NOMO-1 treated with DMSO at 0.1 percent for 48 hours (cell line): ENCODE results near the gene IGSF9.

ENCODE experiments used
- DNase-seq: peaks from one replicate; lab custom pipeline; 2025; ENCODE audit not compliant: unreplicated experiment; lab: John Stamatoyannopoulos, UW

Gene IGSF9, protein sequence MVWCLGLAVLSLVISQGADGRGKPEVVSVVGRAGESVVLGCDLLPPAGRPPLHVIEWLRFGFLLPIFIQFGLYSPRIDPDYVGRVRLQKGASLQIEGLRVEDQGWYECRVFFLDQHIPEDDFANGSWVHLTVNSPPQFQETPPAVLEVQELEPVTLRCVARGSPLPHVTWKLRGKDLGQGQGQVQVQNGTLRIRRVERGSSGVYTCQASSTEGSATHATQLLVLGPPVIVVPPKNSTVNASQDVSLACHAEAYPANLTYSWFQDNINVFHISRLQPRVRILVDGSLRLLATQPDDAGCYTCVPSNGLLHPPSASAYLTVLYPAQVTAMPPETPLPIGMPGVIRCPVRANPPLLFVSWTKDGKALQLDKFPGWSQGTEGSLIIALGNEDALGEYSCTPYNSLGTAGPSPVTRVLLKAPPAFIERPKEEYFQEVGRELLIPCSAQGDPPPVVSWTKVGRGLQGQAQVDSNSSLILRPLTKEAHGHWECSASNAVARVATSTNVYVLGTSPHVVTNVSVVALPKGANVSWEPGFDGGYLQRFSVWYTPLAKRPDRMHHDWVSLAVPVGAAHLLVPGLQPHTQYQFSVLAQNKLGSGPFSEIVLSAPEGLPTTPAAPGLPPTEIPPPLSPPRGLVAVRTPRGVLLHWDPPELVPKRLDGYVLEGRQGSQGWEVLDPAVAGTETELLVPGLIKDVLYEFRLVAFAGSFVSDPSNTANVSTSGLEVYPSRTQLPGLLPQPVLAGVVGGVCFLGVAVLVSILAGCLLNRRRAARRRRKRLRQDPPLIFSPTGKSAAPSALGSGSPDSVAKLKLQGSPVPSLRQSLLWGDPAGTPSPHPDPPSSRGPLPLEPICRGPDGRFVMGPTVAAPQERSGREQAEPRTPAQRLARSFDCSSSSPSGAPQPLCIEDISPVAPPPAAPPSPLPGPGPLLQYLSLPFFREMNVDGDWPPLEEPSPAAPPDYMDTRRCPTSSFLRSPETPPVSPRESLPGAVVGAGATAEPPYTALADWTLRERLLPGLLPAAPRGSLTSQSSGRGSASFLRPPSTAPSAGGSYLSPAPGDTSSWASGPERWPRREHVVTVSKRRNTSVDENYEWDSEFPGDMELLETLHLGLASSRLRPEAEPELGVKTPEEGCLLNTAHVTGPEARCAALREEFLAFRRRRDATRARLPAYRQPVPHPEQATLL

DNA sequence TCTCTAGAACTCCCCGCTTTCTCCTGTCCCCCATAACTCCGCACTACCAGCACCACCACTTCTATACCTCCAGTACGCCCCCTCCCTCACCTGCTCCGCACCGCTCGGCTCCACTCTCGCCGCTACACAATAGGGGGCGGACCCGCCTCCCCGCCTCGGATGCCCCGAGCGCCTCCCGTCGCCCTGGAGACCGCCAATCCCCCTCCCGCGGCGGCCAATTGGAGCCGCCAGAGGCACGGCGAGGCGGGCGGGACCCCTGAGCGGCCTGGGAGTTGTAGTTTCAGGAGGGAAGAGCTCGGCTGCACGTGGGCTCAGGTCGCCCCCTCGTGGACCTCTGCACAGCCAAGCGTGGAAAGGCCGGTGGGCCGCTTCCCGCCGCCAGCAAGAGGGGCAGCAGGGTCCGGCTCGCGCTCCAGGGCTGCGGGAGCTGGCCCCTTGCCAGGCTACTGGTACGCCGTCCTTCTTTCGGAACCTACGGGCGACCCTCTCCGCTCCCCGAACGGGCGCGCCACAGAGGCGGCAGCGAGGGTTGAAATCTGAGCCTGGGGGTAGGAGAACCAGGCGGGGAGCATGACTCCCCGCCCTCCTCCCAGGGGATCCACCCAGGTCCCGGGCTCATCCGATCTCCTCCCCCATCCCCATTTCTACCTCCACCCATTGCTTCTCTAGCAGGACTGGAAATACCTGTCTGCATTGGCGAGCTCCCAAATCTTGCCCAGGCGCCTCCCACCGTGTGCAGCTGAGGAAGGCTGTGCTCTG is at the start of gene IGSF9:
Gene IGSF9 (minus strand): TSS at position 131 of the 759 bp plus-strand sequence. CDS start 2,159 bp downstream, outside the sequence.
- DNase-seq: peak; percentile 40

DNA sequence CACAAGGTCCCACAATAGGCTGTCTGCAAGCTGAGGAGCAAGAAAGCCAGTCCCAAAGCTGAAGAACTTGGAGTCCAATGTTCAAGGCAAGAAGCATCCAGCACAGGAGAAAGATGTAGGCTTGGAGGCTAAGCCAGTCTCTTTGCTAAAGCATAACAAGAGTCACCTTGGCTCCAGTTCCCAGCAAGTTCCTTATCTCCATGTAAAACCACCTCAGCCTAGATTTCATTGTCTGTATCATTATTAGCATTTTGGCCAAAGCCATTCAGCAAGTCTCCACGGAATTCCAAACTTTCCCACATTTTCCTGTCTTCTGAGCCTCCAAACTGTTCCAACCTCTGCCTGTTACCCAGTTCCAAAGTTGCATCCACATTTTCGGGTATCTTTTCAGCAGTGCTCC is 49.5 kb upstream of the IGSF9 start:
- DNase-seq: no peak

DNA sequence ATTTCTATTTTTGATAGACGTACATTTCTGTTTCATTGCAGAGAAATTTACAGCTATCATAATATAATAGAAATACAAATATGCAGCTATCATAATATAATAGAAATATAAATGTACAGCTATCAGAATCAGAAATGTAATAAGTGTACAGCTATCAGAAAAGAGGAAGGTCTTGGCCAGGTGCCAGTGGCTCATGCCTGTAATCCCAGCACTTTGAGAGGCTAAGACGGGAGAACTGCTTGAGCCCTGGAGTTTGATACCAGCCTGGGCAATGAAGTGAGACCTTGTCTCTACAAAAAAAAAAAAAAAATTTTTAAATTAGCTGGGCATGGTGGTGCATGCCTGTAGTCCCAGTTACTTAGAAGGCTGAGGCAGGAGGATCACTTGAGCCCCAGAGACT is 48.5 kb upstream of the IGSF9 start:
- no peak for DNase-seq

DNA sequence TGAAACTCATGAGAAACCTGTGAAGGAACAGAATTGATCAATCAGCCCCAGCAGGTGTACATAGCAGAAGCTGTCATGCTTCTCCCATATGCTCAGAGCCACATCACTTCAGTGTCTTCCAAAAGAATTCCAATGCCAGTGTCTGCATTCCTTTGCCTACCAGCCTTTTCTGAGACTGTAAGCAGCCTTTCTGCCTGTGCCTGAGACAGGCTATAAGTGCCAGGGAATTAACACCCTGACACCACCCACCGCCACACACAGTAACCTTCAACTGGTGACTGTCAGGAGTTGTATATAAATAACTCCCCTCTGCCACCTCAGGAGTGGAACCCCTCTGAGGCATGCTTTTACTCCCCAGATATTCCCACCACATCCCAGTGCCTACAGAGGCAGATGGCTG is 46.7 kb upstream of the IGSF9 start:
- no peak for DNase-seq

DNA sequence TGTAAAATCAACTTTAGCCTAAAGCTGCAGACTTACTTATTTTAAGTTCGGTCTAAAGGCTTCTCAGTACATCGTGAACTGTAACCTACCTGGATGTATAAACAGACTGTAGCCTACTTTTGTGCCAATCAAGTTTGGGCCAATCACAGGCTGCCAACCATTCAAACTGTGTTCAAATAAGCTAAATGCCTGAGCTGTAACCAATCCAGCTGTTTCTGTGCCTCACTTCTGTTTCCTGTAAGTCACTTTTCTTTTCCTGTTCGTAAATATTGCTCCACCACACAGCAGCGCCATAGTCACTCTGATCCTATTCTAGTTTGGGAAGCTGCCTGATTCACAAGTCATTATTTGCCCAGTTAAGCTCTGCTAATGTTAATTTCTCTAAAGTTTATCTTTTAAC is 46.1 kb upstream of the IGSF9 start:
- peak; percentile 81 for DNase-seq

DNA sequence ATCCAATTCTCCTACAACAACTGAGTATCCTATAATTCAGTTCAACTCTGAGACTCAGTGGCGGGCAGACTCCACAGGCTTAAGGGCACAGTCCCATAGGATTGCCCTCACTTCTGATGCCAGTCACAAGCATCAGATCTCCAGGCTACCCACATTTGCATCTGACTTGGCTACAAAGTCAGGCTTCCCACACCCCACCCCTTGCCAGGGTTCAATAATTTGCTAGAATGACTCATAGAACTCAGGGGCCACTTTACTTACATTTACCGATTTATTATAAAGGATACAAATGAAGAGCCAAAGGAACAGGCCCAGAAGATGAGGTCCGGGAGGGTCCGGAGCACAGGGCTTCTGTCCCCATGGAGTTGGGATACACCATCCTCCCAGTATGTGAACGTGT is 44.6 kb upstream of the IGSF9 start:
- no peak for DNase-seq

DNA sequence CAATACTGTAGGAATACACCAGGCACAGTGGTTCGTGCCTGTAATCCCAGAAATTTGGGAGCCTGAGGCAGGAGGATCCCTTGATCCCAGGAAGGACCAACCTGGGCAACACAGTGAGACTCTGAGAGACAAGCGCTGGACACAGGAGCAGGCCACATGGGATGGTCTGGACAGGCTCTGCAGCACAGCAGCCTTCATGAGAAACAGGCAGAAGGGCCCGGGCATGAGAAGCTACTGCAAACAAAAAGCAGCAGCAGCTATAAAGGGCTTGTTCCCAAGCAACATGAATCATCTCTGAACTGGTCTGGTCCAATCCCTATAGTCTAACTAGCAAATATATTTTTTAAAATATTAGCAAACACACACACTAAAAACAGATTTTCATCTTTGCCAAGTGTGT is 44.2 kb upstream of the IGSF9 start:
- peak; percentile 0 for DNase-seq

DNA sequence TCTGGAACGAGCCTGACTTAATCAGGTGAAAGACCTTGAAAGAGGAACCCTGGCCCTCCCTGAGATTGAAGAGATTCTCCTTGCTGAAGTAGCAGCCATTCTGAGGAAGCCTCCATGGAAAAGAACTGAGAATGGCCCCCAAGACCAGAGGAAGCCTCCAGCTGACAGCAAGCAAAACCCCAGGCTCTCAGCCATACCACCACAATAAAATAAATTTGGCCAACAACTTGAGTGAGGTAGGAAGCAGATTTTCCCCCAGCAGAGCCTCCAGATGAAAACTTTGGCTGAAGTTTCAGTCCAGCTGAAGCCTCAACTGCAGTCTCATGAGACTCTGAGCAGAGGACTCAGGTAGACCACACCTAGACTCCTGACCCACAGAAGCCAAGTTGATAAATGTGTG is 42.6 kb upstream of the IGSF9 start:
- DNase-seq: no peak

DNA sequence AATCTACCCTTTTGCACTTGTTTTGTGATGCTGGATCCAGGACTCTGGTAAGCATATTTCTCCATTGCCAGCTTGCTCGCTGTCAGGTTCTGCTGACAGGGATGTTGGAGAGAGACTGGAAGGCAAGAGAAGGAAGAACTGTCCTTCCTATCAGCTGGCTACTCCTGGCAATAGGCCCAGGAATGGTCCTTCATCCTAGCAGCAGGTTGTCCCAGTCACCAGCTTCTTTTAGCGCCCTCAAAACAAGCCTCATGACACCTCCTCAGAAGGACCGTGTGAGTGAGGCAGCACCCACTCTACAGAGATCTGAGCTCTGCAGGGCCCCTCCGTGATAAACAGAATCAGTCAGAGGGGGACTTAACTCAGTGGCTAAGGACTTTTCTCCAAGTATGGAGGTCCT is 41.8 kb upstream of the IGSF9 start:
- no peak for DNase-seq

DNA sequence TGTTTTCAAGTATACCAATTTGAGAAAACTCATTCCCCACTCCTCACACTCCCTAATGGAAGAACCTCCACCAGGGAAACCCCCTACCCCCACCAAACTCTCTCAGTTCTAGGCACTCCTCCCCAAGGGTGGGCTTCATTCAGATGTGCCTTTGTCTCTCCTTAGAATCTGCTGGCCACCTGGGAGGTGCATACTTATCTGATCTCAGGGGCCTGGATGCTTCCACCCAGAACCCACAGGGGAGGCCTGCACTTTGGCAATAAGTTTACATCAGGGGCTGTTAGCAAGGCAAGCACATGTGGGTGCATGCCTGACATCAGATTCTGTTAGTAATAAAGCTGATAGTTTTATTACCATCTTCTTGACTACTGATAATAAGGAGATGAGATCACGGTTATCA is 41.1 kb upstream of the IGSF9 start:
- DNase-seq: no peak

DNA sequence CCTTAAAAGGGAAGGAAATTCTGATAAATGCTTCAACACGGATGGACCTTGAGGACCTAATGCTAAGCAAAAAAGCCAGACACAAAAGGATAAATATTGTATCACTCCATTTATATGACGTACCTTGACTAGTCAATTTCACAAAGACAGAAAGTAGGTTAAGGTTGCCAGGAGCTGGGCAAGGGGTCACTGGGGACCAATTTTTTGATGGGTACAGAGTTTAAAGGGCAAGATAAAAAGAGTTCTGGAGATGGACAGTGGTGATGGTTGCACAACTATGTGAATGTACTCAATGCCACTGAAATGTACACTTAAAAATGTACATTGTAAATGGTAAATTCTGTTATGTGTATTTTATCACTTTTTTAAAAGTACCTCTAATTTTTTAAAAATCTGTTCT is 40.7 kb upstream of the IGSF9 start:
- no peak for DNase-seq

DNA sequence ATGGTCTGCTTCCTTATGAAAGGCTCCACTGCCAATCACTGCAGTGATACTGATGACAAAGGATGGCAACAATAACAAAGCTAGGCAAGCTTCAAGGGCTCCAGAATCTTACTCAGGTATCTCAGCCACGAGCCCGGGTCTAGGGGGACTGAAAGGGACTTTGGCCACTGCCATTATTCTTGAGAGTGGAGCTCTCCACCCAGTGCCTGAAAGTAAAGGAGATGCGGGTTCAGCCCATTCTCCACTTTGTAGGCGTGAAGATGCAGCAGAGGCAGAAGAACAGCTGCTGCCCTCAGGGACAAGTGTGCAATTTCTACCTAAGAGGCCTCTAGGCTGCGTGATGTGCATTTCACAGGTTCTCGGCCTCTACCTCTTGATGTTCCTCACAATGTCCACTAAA is 40.1 kb upstream of the IGSF9 start:
- no peak for DNase-seq

DNA sequence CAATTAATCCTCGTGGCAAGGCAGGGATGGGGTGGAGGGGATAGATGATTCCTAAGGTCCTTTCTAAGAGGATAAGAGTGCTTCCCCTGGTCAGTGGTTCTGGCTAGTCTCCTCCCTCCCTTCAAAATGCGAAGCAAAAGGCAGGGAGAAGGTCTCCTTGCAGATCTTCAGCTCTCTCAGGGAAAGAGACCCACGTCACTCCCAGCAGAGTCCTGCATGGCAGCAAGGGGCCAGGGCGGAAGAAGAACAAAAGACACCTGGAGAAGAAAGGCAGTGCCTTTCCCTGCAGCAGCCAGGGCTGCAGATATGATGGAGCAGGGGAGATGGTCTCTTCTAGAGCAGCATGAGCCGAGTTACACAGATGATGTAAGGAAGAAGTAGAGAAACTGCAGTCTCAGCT is 38.3 kb upstream of the IGSF9 start:
- no peak for DNase-seq

DNA sequence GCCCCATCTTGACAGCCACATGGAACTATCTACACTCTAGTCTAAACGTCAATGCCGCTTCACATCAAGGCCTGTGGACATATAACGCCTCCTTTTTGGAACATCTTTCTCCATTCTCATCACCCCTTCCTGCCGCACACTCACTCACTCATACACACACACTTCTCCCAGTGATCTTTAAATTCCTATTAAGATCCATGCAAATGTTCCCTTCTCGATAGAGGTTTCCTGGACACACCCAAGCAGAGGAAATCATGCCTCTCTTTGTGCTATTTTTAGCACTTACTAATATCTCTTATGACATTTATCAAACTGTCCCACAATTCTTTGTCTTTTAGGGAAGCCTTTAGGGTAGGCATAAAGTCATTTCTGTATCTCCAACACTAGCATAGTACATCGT is 36.9 kb upstream of the IGSF9 start:
- no peak for DNase-seq

DNA sequence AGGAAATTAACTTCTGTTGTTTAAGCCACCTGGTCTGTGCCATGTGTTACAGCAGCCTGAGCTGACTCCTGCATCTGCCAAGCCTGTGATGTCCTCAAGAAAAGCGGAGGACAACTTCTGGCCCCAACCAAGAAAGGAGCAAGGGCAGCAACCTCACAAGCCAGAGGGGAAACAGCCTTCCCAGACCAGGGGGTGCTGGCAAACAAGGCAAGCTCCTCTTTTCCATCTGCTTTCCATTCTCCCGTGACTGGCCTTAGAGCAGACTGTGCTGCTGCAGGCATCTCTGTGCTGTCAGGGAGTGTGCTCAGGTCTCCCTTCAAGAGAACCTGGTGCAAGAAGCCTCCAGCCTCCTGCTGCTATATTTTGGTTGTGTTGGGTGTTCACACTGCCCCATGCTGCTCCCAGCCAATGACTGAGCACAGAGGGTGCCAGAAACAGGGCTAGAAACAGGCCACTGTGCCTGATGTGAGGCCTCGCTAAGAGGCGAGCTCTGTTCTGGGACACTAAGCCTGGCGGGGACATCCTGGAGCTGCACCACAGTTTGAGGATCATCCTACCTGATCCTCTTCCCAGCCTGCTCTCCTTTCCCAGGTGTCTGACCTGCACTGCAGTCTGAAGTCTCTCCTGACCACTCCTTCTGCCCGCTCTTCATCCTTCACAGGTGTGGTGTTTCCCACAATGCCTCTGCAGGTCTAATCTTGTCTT is 36.1 kb upstream of the IGSF9 start:
- DNase-seq: no peak

DNA sequence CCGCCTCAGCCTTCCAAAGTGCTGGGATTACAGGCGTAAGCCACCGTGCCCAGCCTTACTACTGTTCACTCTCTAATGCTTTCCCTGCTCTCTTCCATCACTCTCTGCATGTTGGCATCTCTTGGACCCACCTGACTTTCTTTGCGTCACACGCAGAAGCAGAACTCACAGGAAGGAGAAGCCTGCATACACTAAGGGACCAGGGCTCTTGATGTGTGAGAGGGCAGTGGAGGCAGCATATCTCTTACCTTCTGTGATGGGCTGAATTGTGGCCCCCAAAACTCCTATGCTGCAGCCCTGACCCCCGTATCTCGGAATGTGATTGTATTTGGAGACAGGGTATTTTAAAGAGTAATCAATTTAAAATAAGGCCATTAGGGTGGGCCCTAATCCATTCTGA is 35.4 kb upstream of the IGSF9 start:
- no peak for DNase-seq

DNA sequence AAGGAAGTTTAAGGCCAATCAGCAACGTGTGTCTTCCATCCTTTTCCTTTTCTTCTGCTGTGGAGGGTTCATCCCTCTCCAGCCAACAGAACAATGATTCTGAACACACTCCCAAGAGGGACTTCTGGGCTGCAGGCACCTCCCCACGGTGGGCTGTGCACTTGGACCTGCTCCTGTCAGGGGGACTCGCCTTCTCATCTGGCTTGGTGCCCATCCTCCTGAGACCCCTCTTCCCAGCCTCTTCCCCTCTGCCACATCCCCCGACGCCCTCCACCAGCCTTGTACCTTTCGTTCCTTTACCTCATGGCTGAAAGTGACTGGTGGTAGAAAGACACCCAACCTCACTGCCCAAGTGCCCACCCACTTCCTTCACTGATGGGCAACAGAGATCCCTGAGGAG is 34.7 kb upstream of the IGSF9 start:
- DNase-seq: no peak

DNA sequence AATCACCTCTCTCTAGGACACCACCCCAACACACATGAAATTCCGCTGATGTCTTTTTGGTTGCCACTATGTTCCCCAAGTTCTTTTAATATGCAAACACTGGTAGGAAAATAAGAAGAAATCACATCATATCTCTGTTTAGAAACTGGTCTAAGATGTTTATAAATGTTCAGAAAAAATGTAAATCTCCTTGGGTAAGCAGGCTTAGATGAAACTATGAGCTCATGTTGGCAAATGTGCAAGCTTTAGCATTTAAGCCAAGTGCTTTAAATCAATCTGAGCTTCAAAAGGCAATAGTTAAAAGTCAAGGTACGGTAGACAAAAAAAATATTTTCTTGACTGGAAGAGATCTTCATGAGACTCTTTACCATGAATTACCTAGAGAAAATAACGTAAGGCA is 33.8 kb upstream of the IGSF9 start:
- no peak for DNase-seq

DNA sequence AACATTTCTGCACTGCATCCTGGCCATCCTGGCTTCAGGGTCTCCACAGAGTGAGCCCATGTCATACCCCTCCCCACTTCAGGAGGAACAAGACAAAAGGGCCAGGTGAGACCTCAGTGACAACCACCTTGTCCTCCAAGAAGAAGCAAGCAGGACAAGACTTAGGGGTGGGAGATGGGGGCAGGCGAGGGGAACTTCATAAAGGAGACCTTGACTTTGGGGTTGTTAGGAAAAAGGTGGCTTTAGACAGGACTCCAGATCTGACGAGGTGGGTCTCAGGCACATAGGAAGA is 32.6 kb upstream of the IGSF9 start:
- no peak for DNase-seq

DNA sequence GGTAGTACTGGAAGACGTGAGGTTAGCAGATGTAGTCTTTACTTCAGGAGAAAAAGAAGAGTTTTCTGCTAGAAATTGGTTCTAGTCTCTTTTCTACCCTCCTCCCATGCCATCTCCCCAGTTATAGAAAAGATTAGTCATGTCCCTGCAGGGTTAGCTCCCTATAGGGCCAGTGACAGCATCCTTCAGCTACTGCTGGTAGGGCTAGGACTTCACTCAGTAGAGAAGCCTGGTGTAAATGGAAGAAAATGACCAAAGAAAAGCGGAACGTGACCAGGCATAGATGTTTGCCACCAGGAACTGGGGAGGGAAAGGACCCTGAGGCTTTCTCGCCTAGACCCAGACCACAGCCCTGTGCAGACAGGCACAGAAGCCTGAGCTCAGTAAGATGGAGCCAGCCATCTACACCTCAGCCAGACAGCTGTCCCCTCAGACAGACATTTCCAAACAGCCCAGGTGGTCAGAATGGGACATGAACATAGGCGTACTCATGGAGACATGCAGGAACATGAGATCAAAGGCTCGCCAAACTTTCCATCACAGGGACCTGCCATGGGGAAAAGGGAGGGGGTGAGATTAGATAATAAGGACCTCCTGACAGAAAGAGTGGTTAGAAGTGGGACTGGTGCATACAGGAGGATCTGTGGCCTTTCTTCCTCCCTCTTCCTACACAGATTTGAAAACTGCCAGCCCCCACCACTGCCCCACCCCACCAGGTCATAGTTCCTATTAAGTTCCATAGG is 32.1 kb upstream of the IGSF9 start:
- no peak for DNase-seq
